SKM-1 treated with dmso at 0.1 percent for 144 hours (cell line): ENCODE measurements around the gene HMX3.
"Not testable (repeated sequence)": the region's sequence is repeated elsewhere in the genome, so short reads cannot be mapped to it uniquely, and the experiment has no call there.

ENCODE experiments used
- DNase-seq: peaks from one replicate; lab custom pipeline; 2025; ENCODE audit not compliant: unreplicated experiment; lab: John Stamatoyannopoulos, UW

HMX3 gene

GRCh38 chr10:123171616-123172015 is 35.8 kb downstream of the HMX3 start:
- DNase-seq = not testable (repeated sequence)

DNA sequence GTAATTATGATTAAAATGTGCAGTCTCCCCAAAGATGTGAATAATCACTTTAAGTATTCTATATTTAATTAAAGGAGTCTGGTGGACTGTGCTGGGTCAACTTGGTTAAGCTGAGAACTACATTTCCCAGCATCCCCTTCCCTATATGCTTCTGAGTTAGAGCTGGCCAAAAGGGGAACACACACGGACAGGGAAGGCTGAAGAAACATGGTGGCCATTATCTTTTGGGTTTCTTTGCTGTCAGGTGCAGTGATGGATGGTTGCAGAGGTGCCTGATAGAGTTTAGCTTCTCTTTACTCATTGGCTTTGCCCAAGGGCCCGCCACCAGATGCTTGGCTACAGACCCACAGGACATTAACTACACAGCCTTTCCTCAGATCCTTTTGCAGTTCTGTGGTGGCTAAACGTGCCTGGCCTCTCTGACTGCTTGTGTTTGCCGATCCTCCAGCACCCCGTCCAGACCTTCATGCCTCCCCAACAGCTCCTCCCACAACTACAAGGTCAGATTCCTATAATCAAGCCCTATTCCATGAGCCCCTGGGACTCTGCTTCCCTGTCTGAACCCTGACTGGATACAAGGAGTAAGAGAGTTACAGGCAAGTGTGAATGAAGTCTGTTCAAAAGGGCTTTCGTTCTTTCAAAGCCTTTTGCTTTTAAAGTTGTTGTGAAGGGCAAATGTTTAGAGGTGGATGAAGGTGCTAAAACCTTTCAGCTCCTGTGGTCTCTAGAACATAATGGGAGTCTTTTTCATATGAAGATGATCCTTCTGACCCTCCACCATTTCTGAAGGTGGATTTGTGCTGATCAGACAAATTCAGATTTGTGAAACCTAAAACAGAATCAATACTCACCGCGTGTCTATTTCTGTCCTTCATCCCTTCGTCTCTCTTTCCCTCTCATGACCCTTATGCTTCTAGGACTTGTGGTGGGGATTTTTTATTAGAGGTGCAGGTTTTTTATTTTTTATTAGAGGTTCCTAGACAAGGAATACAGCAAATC is 39.9 kb downstream of the HMX3 start:
- no peak for DNase-seq

- not testable (repeated sequence) for DNase-seq
Measured at GRCh38 chr10:123178390-123178789, 42.6 kb downstream of the HMX3 start.

DNA sequence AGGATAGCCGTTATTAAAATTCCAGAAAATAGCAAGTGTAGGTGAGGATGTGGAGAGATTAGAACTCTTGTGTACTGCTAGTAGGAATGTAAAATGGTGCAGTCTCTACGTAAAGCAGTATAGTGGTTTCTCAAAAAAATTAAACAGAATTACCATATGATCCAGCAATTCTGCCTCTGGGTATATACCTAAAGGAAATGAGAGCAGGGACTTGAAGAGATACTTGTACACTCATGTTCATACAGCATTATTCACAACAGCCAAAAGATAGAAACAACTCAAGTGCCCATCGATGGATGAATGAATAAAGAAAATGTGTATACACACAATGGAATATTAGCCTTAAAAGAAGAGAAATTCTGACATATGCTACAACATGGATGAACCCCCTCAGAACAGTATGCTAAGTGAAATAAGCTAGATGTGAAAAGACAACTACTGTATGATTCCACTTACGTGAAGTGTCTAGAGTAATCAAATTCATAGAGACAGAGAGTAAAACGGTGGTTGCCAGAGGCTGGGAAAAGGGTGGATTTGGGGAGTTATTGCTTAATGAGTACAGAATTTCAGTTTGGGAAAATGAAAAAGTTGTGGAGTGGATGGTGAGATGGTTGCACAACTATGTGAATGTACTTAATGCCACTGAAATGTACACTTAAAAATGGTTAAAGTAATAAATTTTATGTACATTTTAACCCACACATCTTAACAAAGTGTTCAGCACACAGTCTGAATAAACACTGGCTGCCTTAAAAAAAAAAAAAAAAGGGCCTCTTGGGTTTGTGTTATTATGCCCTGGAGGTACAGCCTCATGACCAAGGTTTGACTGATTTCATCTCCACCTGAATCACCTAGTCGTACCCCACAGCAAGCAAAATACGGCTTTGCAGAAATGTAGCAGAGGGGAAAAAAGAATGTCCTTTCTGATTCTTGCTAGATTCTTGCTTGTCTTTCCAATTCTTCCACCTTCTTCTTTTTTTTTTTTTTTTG is 44.6 kb downstream of the HMX3 start:
- no peak for DNase-seq

GRCh38 chr10:123183724-123184123 is 48.0 kb downstream of the HMX3 start:
- DNase-seq = no peak

- DNase-seq = no peak
Measured at GRCh38 chr10:123187781-123188180, 52.0 kb downstream of the HMX3 start.
